ENCODE measurements around the gene DUSP22. TPM values are rescaled to one million over a fixed set of nuclear protein-coding genes. Genes with fewer than 3 reads are reported as not detected.

Gene DUSP22
- total RNA-seq, 4 donors from 2014 or later = 67.0 to 97.3 (median 78.0) TPM

GRCh38 chr6:301526-301925, 9.2 kb downstream of the DUSP22 start:
- no peak overlapping the region for H3K27ac ChIP-seq
- 86 to 88% methylated on average over 8 of the region's 8 CpGs for WGBS, 2 donors (ENCODE audit: low coverage in 1 of 2)
- peaks cover 0 to 26% (median 16%) of the 10 kb centered on the region in 3 donors for H3K4me1 ChIP-seq
- no peak for ATAC-seq
- no peaks in the 10 kb centered on the region for H3K9me3 ChIP-seq
- no peaks in the 10 kb centered on the region for H3K27me3 ChIP-seq
- TF ChIP-seq POLR2AphosphoS5 (IDR thresholded peaks at IDR 0.05) (no peak), CTCF (IDR thresholded peaks at IDR 0.05) (no peak), EP300 (IDR thresholded peaks at IDR 0.05) (no peak), POLR2A (IDR thresholded peaks at IDR 0.05) (no peak)
- peaks cover 0 to 11% of the 10 kb centered on the region in 2 donors for H3K36me3 ChIP-seq
- H3K4me3 ChIP-seq = no peak overlapping the region

GRCh38 chr6:301929-302705, 9.8 kb downstream of the DUSP22 start:
- no peaks in the 10 kb centered on the region for H3K27me3 ChIP-seq
- no peak for ATAC-seq
- no peak overlapping the region for H3K27ac ChIP-seq
- H3K4me3 ChIP-seq = no peak overlapping the region
- H3K4me1 ChIP-seq = peaks cover 0 to 25% (median 11%) of the 10 kb centered on the region in 3 donors
- H3K36me3 ChIP-seq = peaks cover 0 to 11% of the 10 kb centered on the region in 2 donors
- TF ChIP-seq POLR2AphosphoS5 (IDR thresholded peaks at IDR 0.05) (no peak), POLR2A (IDR thresholded peaks at IDR 0.05) (no peak), CTCF (IDR thresholded peaks at IDR 0.05) (no peak), EP300 (IDR thresholded peaks at IDR 0.05) (no peak)
- no peaks in the 10 kb centered on the region for H3K9me3 ChIP-seq
- 85 to 89% methylated on average over 19 to 20 of the region's 20 CpGs for WGBS, 2 donors (ENCODE audit: low coverage in 1 of 2)

GRCh38 chr6:302760-303159, 10.5 kb downstream of the DUSP22 start:
- no peak for TF ChIP-seq CTCF (IDR thresholded peaks at IDR 0.05)
- no peak for TF ChIP-seq POLR2A (IDR thresholded peaks at IDR 0.05)
- no peak for TF ChIP-seq EP300 (IDR thresholded peaks at IDR 0.05)
- no peak for TF ChIP-seq POLR2AphosphoS5 (IDR thresholded peaks at IDR 0.05)
- peaks cover 0 to 25% (median 12%) of the 10 kb centered on the region in 3 donors for H3K4me1 ChIP-seq
- no peaks in the 10 kb centered on the region for H3K9me3 ChIP-seq
- 88 to 89% methylated on average over 9 of the region's 9 CpGs for WGBS, 2 donors (ENCODE audit: low coverage in 1 of 2)
- ATAC-seq = no peak
- H3K27ac ChIP-seq = no peak overlapping the region
- no peaks in the 10 kb centered on the region for H3K27me3 ChIP-seq
- H3K36me3 ChIP-seq = peaks cover 0 to 15% of the 10 kb centered on the region in 2 donors
- H3K4me3 ChIP-seq = no peak overlapping the region

GRCh38 chr6:303263-303662, 11.0 kb downstream of the DUSP22 start:
- H3K36me3 ChIP-seq = peaks cover 0 to 17% of the 10 kb centered on the region in 2 donors
- H3K9me3 ChIP-seq = no peaks in the 10 kb centered on the region
- H3K4me3 ChIP-seq = no peak overlapping the region
- H3K27me3 ChIP-seq = no peaks in the 10 kb centered on the region
- no peak for ATAC-seq
- H3K27ac ChIP-seq = no peak overlapping the region
- TF ChIP-seq CTCF (IDR thresholded peaks at IDR 0.05) (no peak), POLR2AphosphoS5 (IDR thresholded peaks at IDR 0.05) (no peak), EP300 (IDR thresholded peaks at IDR 0.05) (no peak), POLR2A (IDR thresholded peaks at IDR 0.05) (no peak)
- WGBS, 2 donors (ENCODE audit: low coverage in 1 of 2) = 83 to 87% methylated on average over 9 of the region's 9 CpGs
- H3K4me1 ChIP-seq = peaks cover 0 to 22% (median 7%) of the 10 kb centered on the region in 3 donors
